GM12874 (cell line): Measurements from ENCODE around the gene GRHL1.

Experiments used
- TF ChIP-seq, protein P1 (sequence below): IDR thresholded peaks from 2 replicates; pipeline ENCODE4 v1.5.1; 2011; ENCODE audit warnings: low read depth, mild to moderate bottlenecking, control low read depth, low read length, moderate library complexity; ENCODE audit not compliant: insufficient read depth

GRHL1 gene

DNA sequence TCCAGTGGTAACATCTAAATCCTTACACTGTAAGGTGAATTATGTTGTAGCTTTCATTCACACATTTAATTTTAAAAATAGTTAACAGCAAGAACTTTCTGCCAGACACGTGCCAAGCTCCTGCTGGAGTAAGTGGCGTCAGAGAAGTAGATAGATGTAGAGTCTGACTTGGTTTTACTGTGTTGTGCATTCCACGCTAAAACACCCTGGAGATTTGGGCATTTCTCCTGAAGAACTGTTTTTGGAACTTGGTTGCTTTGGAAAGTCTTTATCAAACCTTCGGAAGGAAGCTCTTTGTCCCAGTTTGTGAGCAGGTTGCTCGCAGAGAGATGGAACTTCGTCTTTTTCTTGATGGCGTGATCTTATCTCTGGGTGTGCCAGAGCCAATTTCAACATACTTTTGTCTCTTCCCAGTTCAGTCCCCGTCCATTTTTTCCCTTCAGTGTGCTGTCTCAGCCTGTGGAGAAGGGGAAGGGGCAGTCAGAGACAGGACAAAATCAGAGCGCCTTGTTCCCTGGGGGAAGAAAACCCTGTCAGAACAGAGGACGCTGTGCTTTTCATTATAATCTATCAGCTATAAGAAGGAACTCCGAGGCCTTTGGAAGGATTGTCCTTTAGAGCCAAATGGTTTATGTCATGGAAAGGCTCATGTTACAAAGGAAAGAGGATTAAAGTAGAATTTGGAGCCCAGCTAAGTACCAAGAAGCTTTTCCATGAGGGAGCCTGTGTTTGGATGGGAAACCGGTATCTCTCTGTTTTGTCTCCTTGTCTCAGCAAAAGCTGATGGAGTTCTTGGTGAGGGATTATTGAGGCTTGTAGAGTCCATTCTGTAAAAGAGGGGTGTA lies 18.9 kb downstream of the GRHL1 start:
- TF ChIP-seq, protein P1, sequence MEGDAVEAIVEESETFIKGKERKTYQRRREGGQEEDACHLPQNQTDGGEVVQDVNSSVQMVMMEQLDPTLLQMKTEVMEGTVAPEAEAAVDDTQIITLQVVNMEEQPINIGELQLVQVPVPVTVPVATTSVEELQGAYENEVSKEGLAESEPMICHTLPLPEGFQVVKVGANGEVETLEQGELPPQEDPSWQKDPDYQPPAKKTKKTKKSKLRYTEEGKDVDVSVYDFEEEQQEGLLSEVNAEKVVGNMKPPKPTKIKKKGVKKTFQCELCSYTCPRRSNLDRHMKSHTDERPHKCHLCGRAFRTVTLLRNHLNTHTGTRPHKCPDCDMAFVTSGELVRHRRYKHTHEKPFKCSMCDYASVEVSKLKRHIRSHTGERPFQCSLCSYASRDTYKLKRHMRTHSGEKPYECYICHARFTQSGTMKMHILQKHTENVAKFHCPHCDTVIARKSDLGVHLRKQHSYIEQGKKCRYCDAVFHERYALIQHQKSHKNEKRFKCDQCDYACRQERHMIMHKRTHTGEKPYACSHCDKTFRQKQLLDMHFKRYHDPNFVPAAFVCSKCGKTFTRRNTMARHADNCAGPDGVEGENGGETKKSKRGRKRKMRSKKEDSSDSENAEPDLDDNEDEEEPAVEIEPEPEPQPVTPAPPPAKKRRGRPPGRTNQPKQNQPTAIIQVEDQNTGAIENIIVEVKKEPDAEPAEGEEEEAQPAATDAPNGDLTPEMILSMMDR = no peak

DNA sequence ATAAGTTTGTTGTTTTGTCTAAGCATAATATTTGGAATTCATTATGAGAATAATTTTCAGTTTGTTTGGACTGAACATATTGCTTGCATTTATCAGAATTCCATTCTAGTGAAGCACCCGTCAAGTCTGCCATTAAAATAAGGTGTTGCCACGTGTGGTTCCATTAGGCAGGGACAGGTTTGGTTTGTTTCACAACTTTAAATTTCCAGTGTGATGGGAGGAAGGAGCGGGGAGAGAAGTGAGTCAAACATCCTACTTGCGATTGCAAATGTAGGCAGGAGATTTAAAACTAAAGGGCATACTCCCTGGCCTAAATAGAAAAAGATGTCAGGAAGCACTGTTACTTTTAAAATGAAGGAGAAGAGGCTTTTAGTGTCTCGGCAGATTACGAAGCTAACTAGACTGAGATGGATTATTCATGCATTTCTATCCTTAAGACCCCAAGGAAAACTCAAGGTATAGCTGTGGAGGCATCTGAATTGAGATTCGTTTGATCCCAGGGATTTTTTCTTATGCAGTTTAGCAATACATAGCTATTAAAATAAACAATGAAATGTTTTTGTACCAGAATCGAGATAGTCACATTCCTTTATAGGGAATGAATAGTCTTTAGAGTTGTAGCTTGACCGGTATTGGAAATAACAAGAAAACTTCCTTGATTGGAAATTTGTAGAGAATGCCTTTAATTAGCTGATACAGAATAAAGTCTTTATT lies 19.8 kb downstream of the GRHL1 start:
- TF ChIP-seq, protein P1 = no peak

DNA sequence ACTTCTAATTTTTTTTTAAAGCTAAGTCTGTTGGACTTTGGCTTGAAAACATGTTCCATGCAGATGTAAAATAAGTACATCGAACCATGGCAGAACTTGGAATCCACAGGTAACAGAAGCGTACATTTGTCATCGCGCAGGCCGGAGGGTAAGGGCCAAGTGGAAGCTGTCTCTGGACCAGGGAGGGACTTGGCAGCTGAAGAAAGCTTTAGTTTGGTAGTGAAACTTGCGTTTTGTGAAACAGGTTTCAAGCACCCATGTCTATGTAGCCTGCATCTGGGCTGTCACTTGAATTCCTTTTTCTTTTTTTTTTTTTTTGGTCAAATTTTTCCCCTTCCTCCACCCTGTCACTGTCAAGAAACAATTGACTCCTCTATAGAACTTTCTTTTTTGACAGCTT lies 20.4 kb downstream of the GRHL1 start:
- TF ChIP-seq, protein P1 = no peak

DNA sequence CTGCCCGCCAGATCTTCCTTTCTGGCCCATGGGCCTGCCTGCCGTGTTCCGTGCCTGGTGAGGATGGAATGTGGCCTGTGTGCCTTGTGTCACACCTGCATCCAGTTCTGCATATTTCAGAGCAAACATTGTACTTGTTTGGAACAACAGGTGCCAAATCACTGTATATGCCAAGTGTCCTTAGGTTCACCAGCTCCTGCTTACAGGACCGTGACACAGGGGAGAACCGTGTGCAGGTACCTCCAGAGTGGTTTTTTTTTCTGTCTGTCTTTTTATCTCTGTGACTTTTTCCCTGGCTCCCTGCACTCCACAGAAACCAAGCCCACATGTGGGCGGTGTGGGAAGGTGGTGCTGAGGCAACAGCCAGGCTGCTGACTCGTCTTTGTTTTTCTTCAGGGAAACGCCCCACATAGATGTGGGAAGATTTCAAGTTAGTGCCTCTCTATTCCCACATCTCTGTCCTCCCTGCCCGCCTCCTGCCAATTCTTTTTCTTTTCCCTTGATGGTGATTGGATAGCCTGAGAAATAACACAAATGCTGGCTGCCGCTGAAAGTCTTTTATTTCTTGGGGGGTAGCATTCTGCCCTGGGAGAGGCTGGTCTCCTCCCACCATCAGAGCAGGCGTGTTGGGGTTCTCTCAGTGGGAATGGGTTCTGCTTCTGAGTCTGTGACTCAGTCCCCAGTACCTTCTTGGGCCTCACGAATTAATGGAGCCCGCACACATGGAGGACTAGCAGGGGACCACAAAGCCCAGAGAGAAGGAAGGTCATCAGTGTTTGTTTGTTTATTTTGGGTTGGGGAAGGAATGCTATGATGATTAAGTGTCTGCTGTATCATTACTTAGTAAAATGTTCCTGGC lies 21.4 kb downstream of the GRHL1 start:
- TF ChIP-seq, protein P1 = no peak

DNA sequence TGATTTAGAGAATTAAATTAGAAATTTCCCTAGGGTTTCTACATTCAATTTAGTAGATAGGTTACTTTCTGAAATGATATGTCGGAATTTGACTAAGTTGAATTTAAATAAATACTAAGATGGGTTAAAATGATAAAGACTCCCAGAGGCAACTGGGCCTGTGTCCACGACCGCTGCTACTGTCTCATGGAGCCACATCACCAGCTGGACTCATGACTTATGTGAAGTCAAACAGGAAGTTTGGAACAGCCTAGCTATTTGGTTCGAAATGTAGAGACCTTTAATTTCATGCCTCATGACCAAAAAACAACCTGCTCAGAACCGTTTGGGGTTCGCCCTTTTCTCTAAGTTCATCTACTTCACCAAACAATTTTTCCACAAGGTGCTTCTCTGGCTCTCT lies 22.2 kb downstream of the GRHL1 start:
- TF ChIP-seq, protein P1 = no peak

DNA sequence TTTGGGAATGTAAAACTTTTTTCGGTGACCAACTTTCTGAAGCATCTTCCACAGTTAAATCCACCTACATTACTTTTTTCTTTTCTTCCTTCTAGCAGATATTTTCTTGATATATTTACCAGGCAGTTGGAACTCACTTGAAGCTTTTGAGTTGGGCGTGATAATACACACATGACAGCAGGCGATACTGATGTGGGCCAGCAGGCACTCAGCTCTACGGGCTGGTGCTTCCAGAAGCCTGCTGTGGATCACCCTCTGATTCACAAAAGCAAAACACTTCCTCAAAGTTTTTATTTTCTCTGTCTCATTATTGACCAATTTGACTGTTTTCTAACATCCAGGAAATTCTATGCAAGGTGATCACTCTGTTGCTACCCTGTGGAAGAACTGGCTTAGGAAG lies 22.9 kb downstream of the GRHL1 start:
- TF ChIP-seq, protein P1 = no peak

DNA sequence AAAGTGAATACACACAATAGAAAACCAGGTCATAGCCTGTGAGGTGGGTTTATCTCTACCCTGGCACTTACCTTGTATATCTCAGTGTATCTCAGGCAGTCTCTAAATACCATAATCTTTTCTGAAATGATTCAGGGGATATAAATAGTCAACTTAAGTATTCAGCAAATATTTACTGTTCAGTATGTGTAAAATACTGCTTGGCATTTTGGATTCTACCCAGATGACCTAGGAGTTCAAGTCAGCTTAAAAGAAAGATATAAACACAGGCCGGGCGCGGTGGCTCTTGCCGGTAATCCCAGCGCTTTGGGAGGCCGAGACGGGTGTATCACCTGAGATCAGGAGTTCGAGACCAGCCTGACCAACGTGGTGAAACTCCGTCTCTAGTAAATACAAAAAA lies 23.8 kb downstream of the GRHL1 start:
- TF ChIP-seq, protein P1 = no peak
